HG02870 (cell line): Measurements from ENCODE around the gene WHAMM.
"Not testable (repeated sequence)": the region's sequence is repeated elsewhere in the genome, so short reads cannot be mapped to it uniquely, and the experiment has no call there.

Source experiments
- ATAC-seq: cut with Tn5 transposase; IDR thresholded peaks from one replicate; pipeline ENCODE4 v1.9.1; 2021; ENCODE audit warnings: mild to moderate bottlenecking, moderate library complexity; ENCODE audit not compliant: unreplicated experiment

WHAMM gene

GRCh38 chr15:82802497-82802896 lies 6.9 kb upstream of the WHAMM start:
- no peak for ATAC-seq

DNA sequence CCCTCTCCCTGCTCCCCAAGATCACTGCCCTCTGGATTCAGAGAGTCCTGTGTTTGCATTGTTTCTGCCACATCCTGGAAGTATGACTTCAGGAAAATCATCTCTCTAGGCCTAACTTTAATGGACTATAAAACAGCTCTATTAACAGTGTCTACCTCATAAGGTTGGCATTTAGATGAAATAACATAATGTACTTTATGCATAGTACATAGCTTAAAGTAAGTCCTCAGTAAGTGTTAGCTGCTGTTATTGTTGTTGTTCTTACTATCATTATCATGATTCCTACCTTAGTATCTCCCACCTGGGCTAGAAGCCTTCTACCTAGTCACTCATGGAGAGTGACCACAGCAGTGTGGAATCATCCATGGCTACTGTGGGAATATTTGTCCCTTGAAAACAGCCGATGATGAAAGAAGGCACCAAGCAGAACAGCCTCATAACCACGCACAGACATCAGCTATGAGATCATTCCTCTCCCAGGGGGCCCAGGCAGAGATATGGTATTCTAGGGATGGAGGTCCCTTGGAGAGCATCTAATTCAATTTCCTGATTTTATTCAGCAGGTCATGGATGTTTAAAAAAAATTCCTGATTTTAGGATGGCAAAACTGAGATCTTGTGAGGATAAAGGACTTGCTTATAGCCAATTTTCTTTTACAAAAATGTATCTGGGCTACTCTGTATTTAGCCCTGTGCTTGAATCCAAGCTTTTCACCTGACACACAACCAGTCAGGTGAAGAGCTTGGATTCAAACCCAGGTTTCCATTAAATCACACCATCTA lies 5.4 kb upstream of the WHAMM start:
- no peak for ATAC-seq

GRCh38 chr15:82804575-82804949 lies 4.9 kb upstream of the WHAMM start:
- ATAC-seq: no peak

GRCh38 chr15:82805994-82806406 lies 3.4 kb upstream of the WHAMM start, which contains the start of gene FSD2:
Gene FSD2 (minus strand): TSS chr15:82806069. CDS start chr15:82787390, 18,679 bp downstream.
- ATAC-seq: peak; percentile 38

- ATAC-seq: no peak
Observed at GRCh38 chr15:82807920-82808633, 1.4 kb upstream of the WHAMM start.

DNA sequence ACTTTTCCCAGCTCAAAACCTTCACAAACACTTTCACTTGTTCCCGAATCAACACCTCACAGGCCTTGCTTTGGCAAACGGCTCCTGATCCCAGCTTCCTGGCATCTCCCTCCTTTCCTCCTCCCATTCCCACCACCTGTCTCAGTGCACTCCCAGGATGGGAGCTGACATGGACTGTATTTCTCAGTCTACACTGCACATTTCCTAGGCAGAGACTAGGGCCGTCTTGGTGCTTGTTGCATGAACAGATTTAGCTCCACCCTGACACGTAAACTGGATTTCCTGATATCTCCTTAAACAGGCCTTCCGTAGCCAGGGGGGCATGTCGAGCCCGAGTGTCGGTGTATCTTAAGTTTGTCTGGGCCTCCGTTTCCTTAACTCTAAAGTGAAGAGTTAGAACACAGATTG lies 790 bp upstream of the WHAMM start:
- no peak for ATAC-seq

- ATAC-seq: peak; percentile 9
Observed at GRCh38 chr15:82810061-82810889, 847 bp downstream of the WHAMM start.

DNA sequence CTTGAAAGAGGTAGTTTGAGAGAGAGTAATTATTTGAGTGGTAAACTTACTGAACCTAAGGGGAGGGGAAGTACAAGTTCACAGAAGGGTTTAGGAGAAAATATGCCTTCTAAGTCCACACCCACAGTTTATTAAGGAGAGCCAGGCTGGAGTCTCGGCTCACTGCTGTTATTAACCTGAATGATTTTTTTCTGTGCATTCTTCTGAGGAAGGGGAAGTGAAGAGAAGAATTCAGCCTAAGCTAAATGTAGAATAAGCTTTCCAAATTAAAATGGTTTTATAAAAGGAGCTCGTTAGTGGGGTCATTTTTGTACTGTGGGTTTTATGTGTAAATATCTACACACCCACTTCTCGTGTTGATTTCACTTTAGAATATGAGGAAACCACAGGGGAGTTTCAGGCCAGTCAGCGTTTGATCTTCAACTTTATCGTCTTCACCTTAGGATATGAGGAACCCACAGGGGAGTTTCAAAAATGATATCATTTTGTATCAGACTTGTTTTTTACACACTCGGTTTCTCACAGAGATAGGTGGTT lies 1.5 kb downstream of the WHAMM start:
- no peak for ATAC-seq

GRCh38 chr15:82812994-82813393 lies 3.6 kb downstream of the WHAMM start:
- no peak for ATAC-seq

DNA sequence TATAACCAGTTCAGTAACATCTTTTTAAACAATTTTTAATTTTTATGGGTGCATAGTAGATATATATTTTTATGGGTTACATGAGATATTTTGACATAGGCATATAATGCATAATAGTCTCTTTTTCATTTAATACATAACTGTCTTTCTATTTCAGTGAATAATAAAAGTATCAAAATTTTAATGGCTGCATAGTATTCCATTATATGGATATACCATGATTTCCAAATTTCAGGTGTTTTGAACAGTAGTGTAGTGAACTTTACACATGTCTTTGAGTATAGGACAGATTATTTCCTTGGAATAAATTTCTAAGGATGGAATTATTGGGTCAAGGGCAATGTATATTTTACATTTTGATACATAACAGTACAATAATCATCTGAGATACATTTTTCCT lies 10.7 kb downstream of the WHAMM start:
- no peak for ATAC-seq

- not testable (repeated sequence) for ATAC-seq
Observed at GRCh38 chr15:82821396-82821795, 12.0 kb downstream of the WHAMM start.

DNA sequence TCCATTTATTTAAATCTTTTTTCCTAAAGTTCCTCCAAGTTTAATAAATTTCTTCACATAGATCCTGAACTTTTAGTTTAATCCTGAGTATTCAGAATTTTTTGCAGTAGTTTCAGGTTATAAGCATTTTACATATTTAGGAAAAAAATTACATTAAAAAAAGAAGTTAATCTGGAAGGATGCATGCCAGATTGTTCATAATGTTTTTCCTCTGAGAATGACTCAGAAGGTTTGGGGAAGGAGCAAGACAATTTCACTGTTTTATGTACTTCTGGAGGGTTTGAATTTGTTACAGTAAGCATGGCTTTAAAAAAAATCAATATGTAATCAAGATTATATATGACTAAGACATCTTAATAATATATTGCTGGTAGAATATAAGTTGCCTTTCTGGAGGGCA lies 12.4 kb downstream of the WHAMM start:
- not testable (repeated sequence) for ATAC-seq

- no peak for ATAC-seq
Observed at GRCh38 chr15:82823049-82823448, 13.6 kb downstream of the WHAMM start.

GRCh38 chr15:82828075-82828474 lies 18.6 kb downstream of the WHAMM start:
- no peak for ATAC-seq

- ATAC-seq: no peak
Observed at GRCh38 chr15:82829234-82829633, 19.8 kb downstream of the WHAMM start.

- ATAC-seq: no peak
Observed at GRCh38 chr15:82830427-82831173, 21.2 kb downstream of the WHAMM start.

GRCh38 chr15:82831894-82832600 lies 22.6 kb downstream of the WHAMM start:
- no peak for ATAC-seq

DNA sequence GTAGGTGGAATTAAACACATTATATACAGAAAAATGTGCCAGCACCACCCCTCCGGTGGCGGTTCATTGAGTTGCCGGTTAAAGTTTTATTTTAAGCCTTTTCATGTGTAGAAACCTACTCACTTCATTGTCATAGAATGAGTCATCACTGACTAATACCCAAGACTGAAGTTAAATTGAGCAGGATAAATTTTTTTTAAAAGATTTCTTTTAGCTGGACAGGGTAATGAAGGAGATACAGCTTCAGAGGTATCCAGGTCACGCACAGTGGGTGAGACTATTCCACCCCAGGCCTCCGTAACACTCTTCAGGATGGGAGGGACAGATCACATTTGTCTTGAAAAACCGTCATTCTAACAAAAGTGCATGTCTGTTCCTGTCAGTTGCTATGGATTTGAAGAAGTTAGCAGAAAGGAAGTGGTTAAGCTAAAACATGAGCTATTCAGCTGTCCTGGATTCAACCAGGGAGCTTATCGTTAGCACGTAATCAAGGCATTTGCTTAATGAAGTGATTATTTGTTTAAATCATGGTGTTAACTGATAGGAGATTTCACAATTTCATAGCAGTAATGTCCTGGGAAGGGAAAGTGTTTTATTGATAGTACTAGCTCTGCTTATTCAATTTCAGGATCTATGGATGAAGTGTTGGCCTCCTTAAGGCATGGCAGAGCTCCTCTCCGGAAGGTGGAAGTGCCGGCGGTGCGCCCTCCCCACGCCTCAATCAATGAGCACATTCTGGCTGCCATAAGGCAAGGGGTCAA lies 23.4 kb downstream of the WHAMM start:
- ATAC-seq: peak; percentile 73

GRCh38 chr15:82833362-82833682 lies 23.9 kb downstream of the WHAMM start:
- no peak for ATAC-seq
